ENCODE data around the gene ARHGAP45.

Gene ARHGAP45

GRCh38 chr19:1040476-1041271, 26.3 kb upstream of the ARHGAP45 start:
- DNase-seq: peak; percentile 91

- DNase-seq: no peak
Measured at GRCh38 chr19:1041272-1041834, 25.6 kb upstream of the ARHGAP45 start.

DNA sequence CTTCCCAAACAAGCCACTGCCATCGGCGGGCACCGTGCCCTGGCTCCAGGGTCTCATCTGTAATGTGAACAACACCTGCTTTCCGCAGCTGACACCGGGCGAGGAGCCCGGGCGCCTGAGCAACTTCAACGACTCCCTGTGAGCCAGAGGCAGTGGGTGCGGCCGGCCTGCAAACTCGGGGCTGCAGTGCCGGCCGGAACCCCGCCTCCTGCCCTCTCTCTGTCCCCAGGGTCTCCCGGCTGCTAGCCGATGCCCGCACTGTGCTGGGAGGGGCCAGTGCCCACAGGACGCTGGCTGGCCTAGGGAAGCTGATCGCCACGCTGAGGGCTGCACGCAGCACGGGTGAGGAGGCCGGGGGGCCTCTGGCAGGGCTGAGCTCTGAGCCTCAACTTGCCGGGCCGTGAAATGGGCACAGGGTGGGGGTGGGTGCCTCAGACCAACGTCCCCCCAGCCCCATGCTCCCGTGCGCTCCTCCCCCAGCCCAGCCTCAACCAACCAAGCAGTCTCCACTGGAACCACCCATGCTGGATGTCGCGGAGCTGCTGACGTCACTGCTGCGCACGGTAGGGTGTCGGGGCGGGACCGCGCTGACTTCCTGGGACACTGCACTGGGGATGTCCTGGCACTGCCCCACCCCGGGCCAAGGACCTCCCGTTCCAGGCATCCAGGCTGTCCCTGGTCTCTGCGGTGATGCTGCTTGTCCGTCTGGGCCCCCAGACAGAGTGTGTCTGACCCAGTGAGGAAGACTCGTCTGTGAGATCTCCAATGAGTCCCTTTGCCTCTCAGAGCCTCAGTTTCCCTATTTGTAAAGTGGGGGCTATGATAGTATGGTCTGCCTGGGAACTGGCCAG, 24.9 kb upstream of the ARHGAP45 start:
- DNase-seq: no peak

DNA sequence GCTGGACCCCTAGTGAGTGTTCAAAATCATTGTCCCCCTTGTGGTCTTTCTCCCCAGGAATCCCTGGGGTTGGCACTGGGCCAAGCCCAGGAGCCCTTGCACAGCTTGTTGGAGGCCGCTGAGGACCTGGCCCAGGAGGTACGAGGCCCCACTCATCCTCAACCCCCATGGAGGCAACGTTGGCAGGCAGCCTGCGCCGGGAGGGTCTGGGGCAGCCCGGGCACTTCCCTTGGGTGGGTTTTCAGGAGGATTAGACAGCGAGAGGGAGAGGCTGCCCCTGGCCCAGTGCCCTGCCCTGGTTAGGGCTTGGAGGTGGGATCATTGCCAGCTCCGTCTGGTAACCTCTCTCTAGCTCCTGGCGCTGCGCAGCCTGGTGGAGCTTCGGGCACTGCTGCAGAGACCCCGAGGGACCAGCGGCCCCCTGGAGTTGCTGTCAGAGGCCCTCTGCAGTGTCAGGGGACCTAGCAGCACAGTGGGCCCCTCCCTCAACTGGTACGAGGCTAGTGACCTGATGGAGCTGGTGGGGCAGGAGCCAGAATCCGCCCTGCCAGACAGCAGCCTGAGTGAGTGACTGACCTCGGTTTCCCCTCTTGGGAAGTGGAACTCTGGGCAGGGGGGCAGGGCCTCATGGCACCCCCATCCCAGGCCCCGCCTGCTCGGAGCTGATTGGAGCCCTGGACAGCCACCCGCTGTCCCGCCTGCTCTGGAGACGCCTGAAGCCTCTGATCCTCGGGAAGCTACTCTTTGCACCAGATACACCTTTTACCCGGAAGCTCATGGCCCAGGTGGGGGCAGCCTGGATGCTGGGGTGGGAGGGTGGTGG, 24.1 kb upstream of the ARHGAP45 start:
- no peak for DNase-seq

DNA sequence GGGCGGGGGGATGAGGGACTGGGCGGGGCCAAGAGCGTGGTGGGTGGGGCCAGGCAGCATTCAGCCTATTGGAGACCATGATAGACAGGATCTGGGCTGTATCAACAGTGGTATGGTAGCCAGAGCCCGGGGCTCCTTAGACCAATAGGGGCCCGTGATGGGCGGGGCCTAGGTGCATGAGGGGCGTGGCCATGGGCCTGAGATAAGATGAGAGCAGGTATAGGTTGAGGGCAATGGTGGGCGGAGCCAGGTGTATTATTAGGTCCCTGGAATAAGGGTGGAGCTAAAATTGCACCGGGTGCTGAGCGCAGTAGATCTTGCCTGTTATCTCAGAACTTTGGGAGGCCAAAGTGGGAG, 21.7 kb upstream of the ARHGAP45 start:
- DNase-seq: peak; percentile 71

GRCh38 chr19:1046117-1046626, 20.8 kb upstream of the ARHGAP45 start:
- peak; percentile 8 for DNase-seq

DNA sequence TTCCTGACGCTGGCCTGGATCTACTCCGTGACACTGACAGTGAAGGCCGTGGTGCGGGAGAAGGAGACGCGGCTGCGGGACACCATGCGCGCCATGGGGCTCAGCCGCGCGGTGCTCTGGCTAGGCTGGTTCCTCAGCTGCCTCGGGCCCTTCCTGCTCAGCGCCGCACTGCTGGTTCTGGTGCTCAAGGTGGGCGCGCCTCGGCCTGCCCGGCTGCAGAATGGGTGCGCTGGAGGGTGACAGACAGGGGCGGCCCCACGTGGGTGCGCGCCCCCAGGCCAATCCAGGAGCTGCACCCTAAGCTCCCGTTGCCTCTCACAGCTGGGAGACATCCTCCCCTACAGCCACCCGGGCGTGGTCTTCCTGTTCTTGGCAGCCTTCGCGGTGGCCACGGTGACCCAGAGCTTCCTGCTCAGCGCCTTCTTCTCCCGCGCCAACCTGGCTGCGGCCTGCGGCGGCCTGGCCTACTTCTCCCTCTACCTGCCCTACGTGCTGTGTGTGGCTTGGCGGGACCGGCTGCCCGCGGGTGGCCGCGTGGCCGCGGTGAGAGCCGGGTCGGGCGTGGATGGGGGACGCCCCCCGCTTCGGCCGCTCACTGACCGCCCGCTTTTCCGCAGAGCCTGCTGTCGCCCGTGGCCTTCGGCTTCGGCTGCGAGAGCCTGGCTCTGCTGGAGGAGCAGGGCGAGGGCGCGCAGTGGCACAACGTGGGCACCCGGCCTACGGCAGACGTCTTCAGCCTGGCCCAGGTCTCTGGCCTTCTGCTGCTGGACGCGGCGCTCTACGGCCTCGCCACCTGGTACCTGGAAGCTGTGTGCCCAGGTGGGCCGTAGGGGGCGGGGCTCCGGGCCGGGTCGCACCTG, 19.9 kb upstream of the ARHGAP45 start:
- peak; percentile 10 for DNase-seq

DNA sequence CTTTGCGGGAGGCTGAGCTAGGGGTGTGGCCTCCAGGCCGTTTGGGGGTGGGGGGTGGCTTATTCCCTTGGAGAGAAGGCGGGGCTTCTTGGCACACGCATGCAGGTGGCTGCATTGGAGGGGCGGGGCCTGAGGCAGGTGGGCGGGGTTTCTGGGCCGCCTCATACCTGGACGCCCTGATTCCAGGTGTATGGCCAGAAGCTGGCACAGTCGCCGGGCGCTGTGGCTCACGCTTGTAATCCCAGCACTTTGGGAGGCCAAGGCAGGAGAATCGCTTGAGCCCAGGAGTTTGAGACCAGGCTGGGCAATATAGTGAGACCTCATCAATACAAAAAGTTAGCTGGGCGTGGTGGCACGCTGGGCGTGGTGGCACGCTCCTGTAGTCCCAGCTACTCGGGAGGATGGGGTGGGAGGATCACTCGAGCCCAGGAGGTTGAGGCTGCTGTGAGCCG, 19.2 kb upstream of the ARHGAP45 start:
- DNase-seq: no peak

- DNase-seq: no peak
Measured at GRCh38 chr19:1049106-1049505, 17.9 kb upstream of the ARHGAP45 start.

DNA sequence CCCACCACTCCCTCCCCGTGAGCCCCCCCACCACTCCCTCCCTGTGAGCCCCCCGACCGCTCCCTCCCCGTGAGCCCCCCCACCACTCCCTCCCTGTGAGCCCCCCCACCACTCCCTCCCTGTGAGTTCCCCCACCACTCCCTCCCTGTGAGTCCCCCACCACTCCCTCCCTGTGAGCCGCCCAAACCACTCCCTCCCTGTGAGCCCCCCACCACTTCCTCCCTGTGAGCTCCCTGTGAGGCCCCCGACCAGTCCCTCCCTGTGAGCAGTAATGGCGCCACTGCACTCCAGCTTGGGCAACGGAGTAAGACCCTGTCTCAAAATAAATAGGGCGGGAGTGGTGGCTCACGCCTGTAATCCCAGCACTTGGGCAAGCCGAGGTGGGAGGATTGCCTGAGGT, 17.2 kb upstream of the ARHGAP45 start:
- DNase-seq: no peak

GRCh38 chr19:1050989-1051788, 15.8 kb upstream of the ARHGAP45 start:
- no peak for DNase-seq

DNA sequence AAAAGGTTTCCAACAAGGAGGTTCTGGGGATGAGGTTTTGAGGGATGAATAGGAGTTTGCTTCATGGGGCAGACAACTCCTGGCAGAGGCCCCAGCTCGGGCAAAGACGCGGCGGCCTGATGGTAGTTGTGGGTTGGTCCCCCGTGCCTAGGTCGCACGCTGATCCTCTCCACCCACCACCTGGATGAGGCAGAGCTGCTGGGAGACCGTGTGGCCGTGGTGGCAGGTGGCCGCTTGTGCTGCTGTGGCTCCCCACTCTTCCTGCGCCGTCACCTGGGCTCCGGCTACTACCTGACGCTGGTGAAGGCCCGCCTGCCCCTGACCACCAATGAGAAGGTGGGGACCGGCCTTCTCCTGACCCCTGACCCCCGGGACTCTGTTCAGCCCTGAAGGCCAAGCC, 15.2 kb upstream of the ARHGAP45 start:
- DNase-seq: no peak

GRCh38 chr19:1052349-1052975, 14.5 kb upstream of the ARHGAP45 start:
- no peak for DNase-seq

DNA sequence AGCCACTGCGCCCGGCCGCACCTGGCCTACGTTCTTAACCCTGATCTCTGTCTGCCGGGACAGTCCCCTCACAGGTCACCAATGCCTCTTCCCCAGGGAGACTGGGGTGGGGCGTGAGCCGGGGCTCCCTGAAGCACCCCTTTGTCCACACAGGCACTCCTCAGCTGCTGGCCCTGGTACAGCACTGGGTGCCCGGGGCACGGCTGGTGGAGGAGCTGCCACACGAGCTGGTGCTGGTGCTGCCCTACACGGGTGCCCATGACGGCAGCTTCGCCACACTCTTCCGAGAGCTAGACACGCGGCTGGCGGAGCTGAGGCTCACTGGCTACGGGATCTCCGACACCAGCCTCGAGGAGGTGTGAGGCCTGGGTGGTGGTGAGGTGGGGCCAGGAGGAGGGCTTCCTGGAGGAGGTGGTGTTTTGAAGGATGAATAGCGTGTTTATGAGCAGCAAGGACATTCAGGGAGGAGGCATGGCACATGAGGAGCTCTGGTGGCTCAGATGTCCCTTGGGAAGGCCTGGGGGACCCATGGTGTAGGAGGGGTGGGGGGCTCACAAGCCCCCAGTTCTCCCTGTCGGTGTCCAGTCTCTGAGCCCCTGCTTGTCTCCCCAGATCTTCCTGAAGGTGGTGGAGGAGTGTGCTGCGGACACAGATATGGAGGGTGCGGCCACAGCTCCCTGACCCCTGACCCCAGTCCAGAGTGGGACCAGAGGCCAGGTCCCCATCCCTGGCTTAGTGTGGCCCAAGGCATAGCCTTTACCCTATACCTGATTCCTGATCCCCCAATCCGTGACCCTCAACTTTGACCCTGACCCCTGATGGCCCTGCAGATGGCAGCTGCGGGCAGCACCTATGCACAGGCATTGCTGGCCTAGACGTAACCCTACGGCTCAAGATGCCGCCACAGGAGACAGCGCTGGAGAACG, 13.5 kb upstream of the ARHGAP45 start:
- no peak for DNase-seq

- no peak for DNase-seq
Measured at GRCh38 chr19:1054102-1055027, 12.6 kb upstream of the ARHGAP45 start.

- no peak for DNase-seq
Measured at GRCh38 chr19:1055028-1055425, 11.9 kb upstream of the ARHGAP45 start.

DNA sequence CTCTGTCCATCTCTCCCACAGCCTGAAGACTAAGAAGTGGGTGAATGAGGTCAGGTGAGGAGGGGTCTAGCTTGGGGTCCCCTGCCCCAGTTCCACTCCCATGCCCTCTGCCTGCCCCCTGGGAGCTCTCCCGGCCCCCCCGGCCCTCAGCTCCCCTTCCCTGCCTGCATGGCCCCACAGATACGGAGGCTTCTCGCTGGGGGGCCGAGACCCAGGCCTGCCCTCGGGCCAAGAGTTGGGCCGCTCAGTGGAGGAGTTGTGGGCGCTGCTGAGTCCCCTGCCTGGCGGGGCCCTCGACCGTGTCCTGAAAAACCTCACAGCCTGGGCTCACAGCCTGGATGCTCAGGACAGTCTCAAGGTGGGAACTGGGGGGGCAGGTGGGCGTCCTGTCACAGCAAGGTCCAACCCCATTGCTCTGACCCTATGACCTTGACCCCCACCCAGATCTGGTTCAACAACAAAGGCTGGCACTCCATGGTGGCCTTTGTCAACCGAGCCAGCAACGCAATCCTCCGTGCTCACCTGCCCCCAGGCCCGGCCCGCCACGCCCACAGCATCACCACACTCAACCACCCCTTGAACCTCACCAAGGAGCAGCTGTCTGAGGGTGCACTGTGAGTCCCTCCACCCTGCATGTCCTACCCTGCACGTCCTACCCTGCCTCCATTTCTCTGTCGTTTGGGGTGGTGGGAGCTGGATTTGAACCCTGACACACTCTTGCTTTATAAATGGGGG, 10.9 kb upstream of the ARHGAP45 start:
- peak; percentile 7 for DNase-seq

All from activated naive CD4-positive, alpha-beta T cell treated with anti-CD3 and anti-CD28 coated beads, Interleukin-2, amount 50 U/mL, for 16 hours (primary cell).